Neural cell (in vitro differentiated cells): ENCODE measurements around the gene LPCAT1. TPM values are rescaled to one million over a fixed set of nuclear protein-coding genes. Genes with fewer than 3 reads are reported as not detected.

Experiments used
- H2AFZ ChIP-seq: fragments of 200-600, 300-800 bp; sonication (generic), shearing (Covaris generic); 2 replicates; pipeline ENCODE4 v1.6.0; 2014; ENCODE audit warnings: low read depth, mild to moderate bottlenecking, antibody characterized with exemption, low read length, moderate library complexity
- H3F3A ChIP-seq: fragments of 200-600 bp; shearing (Covaris generic); 2 replicates; pipeline ENCODE4 v1.6.1; 2016; ENCODE audit warnings: mild to moderate bottlenecking, moderate library complexity, mixed read lengths, antibody characterized with exemption, low read length; ENCODE audit not compliant: insufficient read depth, poor library complexity, severe bottlenecking
- H3K27ac ChIP-seq: fragments of 200-600, 300-800 bp; sonication (generic), shearing (Covaris generic); 2 replicates; pipeline ENCODE4 v1.5.1; 2014; ENCODE audit warnings: mild to moderate bottlenecking, low read length, moderate library complexity
- H3K27me3 ChIP-seq: fragments of 300-800, 200-600 bp; sonication (generic), shearing (Covaris generic); 2 replicates; pipeline ENCODE4 v1.6.0; 2014; ENCODE audit warnings: mild to moderate bottlenecking, low read depth, low read length, moderate library complexity; ENCODE audit not compliant: insufficient read depth
- H3K36me3 ChIP-seq: fragments of 300-800, 200-600 bp; sonication (generic), shearing (Covaris generic); 2 replicates; pipeline ENCODE4 v1.5.1; 2014; ENCODE audit warnings: mild to moderate bottlenecking, antibody characterized with exemption, low read length, moderate library complexity; ENCODE audit not compliant: insufficient read depth
- H3K4me2 ChIP-seq: fragments of 300-800, 200-600 bp; sonication (generic), shearing (Covaris generic); 2 replicates; pipeline ENCODE4 v1.6.0; 2014; ENCODE audit warnings: mild to moderate bottlenecking, low read length
- H3K4me3 ChIP-seq: fragments of 300-800, 200-600 bp; sonication (generic), shearing (Covaris generic); 2 replicates; pipeline ENCODE4 v1.5.1; 2014; ENCODE audit warnings: mild to moderate bottlenecking, low read length, moderate library complexity
- H3K79me2 ChIP-seq: fragments of 200-600 bp; shearing (Covaris generic); replicated peaks from 2 replicates; pipeline ENCODE4 v1.6.0; 2014; ENCODE audit warnings: mild to moderate bottlenecking, low read length, moderate library complexity; ENCODE audit not compliant: insufficient read depth
- H3K9ac ChIP-seq: fragments of 300-800, 200-600 bp; sonication (generic), shearing (Covaris generic); 2 replicates; pipeline ENCODE4 v1.6.1; 2016; ENCODE audit warnings: mild to moderate bottlenecking, low read length, mixed read lengths
- H3K9me2 ChIP-seq: fragments of 200-600 bp; shearing (Covaris generic); 2 replicates; pipeline ENCODE4 v1.6.1; 2016; ENCODE audit warnings: mild to moderate bottlenecking, low read length, mixed read lengths; ENCODE audit not compliant: insufficient read depth
- H3K9me3 ChIP-seq: fragments of 200-600, 300-800 bp; sonication (generic), shearing (Covaris generic); 2 replicates; pipeline ENCODE4 v1.6.1; 2016; ENCODE audit warnings: mild to moderate bottlenecking, mixed run types, low read length, moderate library complexity, mixed read lengths
- H4K20me1 ChIP-seq: fragments of 200-600 bp; shearing (Covaris generic); 2 replicates; pipeline ENCODE4 v1.6.1; 2016; ENCODE audit warnings: mild to moderate bottlenecking, mixed run types; ENCODE audit not compliant: insufficient read depth
- CTCF ChIP-seq: fragments of 450-650 bp; IDR thresholded peaks from 2 replicates; pipeline ENCODE4 v1.5.1; 2014; ENCODE audit warnings: antibody characterized with exemption, mild to moderate bottlenecking, moderate library complexity; ENCODE audit not compliant: poor library complexity, severe bottlenecking
- EP300 ChIP-seq: fragments of 450-650 bp; conservative IDR thresholded peaks from 2 replicates; pipeline ENCODE4 v1.6.1; 2014; ENCODE audit warnings: antibody characterized with exemption, mild to moderate bottlenecking, moderate library complexity; ENCODE audit not compliant: poor library complexity, severe bottlenecking
- EZH2 ChIP-seq: fragments of 200-600, 300-800 bp; shearing (Covaris generic), sonication (generic); IDR thresholded peaks from 2 replicates; pipeline ENCODE4 v1.6.1; 2014; ENCODE audit warnings: antibody characterized with exemption, low read length, borderline replicate concordance, mild to moderate bottlenecking; ENCODE audit not compliant: insufficient read depth, poor library complexity, severe bottlenecking
- MXI1 ChIP-seq: fragments of 450-650 bp; conservative IDR thresholded peaks from 2 replicates; pipeline ENCODE4 v1.6.1; 2014; ENCODE audit warnings: antibody characterized with exemption, mild to moderate bottlenecking; ENCODE audit not compliant: poor library complexity, severe bottlenecking
- POLR2AphosphoS5 ChIP-seq: IDR thresholded peaks from 2 replicates; pipeline ENCODE4 v1.6.1; 2012
- RAD21 ChIP-seq: fragments of 450-650 bp; conservative IDR thresholded peaks from 2 replicates; pipeline ENCODE4 v1.6.1; 2014; ENCODE audit warnings: antibody characterized with exemption, mild to moderate bottlenecking, moderate library complexity
- REST ChIP-seq: IDR thresholded peaks from 2 replicates; pipeline ENCODE4 v1.6.1; 2012; ENCODE audit warnings: borderline replicate concordance
- SMC3 ChIP-seq: fragments of 450-650 bp; conservative IDR thresholded peaks from 2 replicates; pipeline ENCODE4 v1.6.1; 2014; ENCODE audit warnings: antibody characterized with exemption, mild to moderate bottlenecking, moderate library complexity; ENCODE audit not compliant: poor library complexity
- TAF1 ChIP-seq: IDR thresholded peaks from 2 replicates; pipeline ENCODE4 v1.6.1; 2012; ENCODE audit warnings: low read depth
- polyA plus RNA-seq: library from polyadenylated mRNA; depleted of rRNA; stranded (reverse); fragments of >200 nt; gene quantifications from 2 replicates; pipeline ENCODE4 v1.2.3, GENCODE V29; 2014

LPCAT1 gene
- polyA plus RNA-seq, 1 donor from 2014 or later: 61.8 TPM

GRCh38 chr5:1449081-1449630 is 74.6 kb downstream of the LPCAT1 start:
- Histone ChIP-seq H3K9me2 (no peaks in the 10 kb centered on the region), H3K27ac (no peak overlapping the region), H3K9me3 (peaks cover 7% of the 10 kb centered on the region), H3K4me2 (no peak overlapping the region), H2AFZ (no peak overlapping the region), H4K20me1 (no peaks in the 10 kb centered on the region), H3F3A (no peaks in the 10 kb centered on the region), H3K27me3 (peaks cover 49% of the 10 kb centered on the region), H3K9ac (no peak overlapping the region), H3K79me2 (no peaks in the 10 kb centered on the region), H3K36me3 (no peaks in the 10 kb centered on the region), H3K4me3 (no peak overlapping the region)
- TF ChIP-seq REST (no peak), SMC3 (no peak), EP300 (no peak), TAF1 (no peak), RAD21 (no peak), EZH2 (no peak), MXI1 (no peak), POLR2AphosphoS5 (no peak), CTCF (no peak)

GRCh38 chr5:1448511-1449011 is 75.2 kb downstream of the LPCAT1 start:
- no peaks in the 10 kb centered on the region for H3K36me3 ChIP-seq
- no peaks in the 10 kb centered on the region for H3K79me2 ChIP-seq
- no peaks in the 10 kb centered on the region for H4K20me1 ChIP-seq
- H2AFZ ChIP-seq: no peak overlapping the region
- no peak overlapping the region for H3K4me3 ChIP-seq
- H3K27ac ChIP-seq: no peak overlapping the region
- no peak for TF ChIP-seq EZH2
- TF ChIP-seq RAD21: no peak
- TF ChIP-seq EP300: no peak
- no peak overlapping the region for H3K9ac ChIP-seq
- H3K4me2 ChIP-seq: no peak overlapping the region
- peaks cover 55% of the 10 kb centered on the region for H3K27me3 ChIP-seq
- H3K9me2 ChIP-seq: no peaks in the 10 kb centered on the region
- H3K9me3 ChIP-seq: peaks cover 3% of the 10 kb centered on the region
- no peaks in the 10 kb centered on the region for H3F3A ChIP-seq
